Fibroblast of mammary gland (primary cell): Measurements from ENCODE around the gene BAZ1B.

ENCODE experiments used
- DNase-seq: peaks from one replicate; pipeline ENCODE4 v3.0.0-alpha.2; 2010; ENCODE audit warnings: low read depth
- H3K4me3 ChIP-seq: 2 replicates; pipeline ENCODE4 v1.5.1; 2011; ENCODE audit warnings: low read depth, mild to moderate bottlenecking, low read length, moderate library complexity; ENCODE audit not compliant: control insufficient read depth
- TF ChIP-seq, protein P1 (sequence below): conservative IDR thresholded peaks from 2 replicates; pipeline ENCODE4 v1.5.1; 2011; ENCODE audit warnings: low read depth, low read length, inconsistent platforms; ENCODE audit not compliant: control insufficient read depth, insufficient read depth

BAZ1B gene

GRCh38 chr7:73452999-73453635 is 69.0 kb downstream of the BAZ1B start:
- no peak overlapping the region for H3K4me3 ChIP-seq
- DNase-seq, result no peak
- TF ChIP-seq, protein P1, sequence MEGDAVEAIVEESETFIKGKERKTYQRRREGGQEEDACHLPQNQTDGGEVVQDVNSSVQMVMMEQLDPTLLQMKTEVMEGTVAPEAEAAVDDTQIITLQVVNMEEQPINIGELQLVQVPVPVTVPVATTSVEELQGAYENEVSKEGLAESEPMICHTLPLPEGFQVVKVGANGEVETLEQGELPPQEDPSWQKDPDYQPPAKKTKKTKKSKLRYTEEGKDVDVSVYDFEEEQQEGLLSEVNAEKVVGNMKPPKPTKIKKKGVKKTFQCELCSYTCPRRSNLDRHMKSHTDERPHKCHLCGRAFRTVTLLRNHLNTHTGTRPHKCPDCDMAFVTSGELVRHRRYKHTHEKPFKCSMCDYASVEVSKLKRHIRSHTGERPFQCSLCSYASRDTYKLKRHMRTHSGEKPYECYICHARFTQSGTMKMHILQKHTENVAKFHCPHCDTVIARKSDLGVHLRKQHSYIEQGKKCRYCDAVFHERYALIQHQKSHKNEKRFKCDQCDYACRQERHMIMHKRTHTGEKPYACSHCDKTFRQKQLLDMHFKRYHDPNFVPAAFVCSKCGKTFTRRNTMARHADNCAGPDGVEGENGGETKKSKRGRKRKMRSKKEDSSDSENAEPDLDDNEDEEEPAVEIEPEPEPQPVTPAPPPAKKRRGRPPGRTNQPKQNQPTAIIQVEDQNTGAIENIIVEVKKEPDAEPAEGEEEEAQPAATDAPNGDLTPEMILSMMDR, result no peak

GRCh38 chr7:73451780-73452398 is 70.2 kb downstream of the BAZ1B start:
- TF ChIP-seq, protein P1, result peak; percentile 100
- DNase-seq, result peak; percentile 74
- no peak overlapping the region for H3K4me3 ChIP-seq

GRCh38 chr7:73449422-73449821 is 72.7 kb downstream of the BAZ1B start:
- H3K4me3 ChIP-seq, result no peak overlapping the region
- DNase-seq, result no peak
- TF ChIP-seq, protein P1, result no peak

DNA sequence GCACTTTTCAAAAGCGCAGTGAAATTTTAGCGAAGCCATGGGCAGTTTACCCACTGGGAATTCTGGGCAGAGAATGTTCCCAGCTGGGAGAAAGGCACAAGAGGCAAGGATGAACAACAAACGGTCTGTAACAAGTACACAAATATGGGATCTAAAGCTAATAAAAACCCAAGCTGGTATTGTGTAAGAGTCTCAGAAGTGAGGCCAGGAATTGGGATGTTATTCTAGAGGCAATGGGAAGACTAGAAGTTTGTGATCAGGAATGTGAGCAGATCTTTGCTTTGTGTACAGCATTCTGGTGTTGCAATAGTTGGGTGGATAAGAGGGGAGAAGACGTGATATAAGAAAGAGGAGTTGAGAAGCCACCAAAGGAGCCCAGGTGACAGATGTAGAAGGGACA is 73.5 kb downstream of the BAZ1B start:
- no peak for DNase-seq

DNA sequence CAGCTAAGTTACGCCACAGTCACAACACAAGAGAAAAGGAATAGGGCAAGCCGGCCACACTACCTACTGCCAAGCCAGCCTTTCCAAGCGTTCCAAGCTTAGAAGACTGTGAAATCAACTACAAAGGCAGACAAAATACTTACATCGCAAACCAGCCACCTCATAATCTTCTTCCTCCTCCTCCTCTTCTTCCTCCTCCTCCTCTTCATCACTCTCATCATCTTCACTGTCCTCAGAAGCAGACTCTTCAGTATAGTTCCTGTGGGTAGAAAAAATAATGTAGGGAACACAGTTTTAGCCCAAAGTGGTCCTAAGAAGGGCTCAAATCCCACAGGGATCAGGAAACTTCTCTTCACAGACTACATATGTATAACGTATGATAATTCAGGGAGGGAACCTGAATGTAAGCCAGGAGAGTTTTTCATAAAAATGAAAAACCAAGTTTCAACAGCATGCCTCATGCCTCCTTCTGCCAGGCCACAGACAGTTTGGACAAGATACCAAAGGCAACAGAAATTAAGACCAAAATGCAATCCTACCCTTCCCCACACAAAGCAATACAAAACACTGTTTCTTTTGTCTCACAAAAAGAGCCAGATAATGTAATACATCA is 74.9 kb downstream of the BAZ1B start:
- DNase-seq, result no peak
- TF ChIP-seq, protein P1, result no peak
- no peak overlapping the region for H3K4me3 ChIP-seq

More for the DNA sequence above, 73.5 kb downstream of the BAZ1B start:
- TF ChIP-seq, protein P1, result no peak
- no peak overlapping the region for H3K4me3 ChIP-seq

GRCh38 chr7:73446682-73447081 is 75.4 kb downstream of the BAZ1B start:
- DNase-seq, result no peak
- TF ChIP-seq, protein P1, result no peak

More at GRCh38 chr7:73446682-73447081, 75.4 kb downstream of the BAZ1B start:
- no peak overlapping the region for H3K4me3 ChIP-seq
